Measurements from ENCODE around the gene FAM81B.

The FAM81B gene

GRCh38 chr5:95374061-95374460 is 17.1 kb upstream of the FAM81B start:
- Histone ChIP-seq H3K27ac (ENCODE audit: extremely low read depth, low read depth, low read length) (no peak overlapping the region), H3K9me3 (ENCODE audit: control insufficient read depth, insufficient read depth, low read depth, low read length) (no peaks in the 10 kb centered on the region), H3K4me1 (ENCODE audit: control insufficient read depth, insufficient read depth, low read length) (no peaks in the 10 kb centered on the region), H3K36me3 (ENCODE audit: control insufficient read depth in 2 of 2, insufficient read depth in 1 of 2, low read length in 2 of 2) (no peaks in the 10 kb centered on the region), H3K4me3 (ENCODE audit: low read depth, low read length) (no peak overlapping the region)
- POLR2A ChIA-PET = no interaction called here
- TF ChIP-seq GLI2 (tag by site-specific recombination; IDR thresholded peaks at IDR 0.05; ENCODE audit: borderline replicate concordance, low read depth) (no peak), ZFP41 (tag by site-specific recombination; IDR thresholded peaks at IDR 0.05; ENCODE audit: borderline replicate concordance) (no peak), ZNF354C (tag by site-specific recombination; IDR thresholded peaks at IDR 0.05; ENCODE audit: borderline replicate concordance, low read depth) (no peak), RBAK (tag by site-specific recombination; IDR thresholded peaks at IDR 0.05) (no peak), ZNF768 (tag by site-specific recombination; IDR thresholded peaks at IDR 0.05) (no peak), ZNF335 (tag by site-specific recombination; conservative IDR thresholded peaks at IDR 0.05) (no peak), ZNF362 (tag by site-specific recombination; IDR thresholded peaks at IDR 0.05) (no peak), SCRT1 (tag by site-specific recombination; IDR thresholded peaks at IDR 0.05; ENCODE audit: borderline replicate concordance) (no peak), ZBTB20 (tag by site-specific recombination; IDR thresholded peaks at IDR 0.05) (no peak), ZNF26 (tag by site-specific recombination; IDR thresholded peaks at IDR 0.05) (no peak), ZNF202 (tag by site-specific recombination; IDR thresholded peaks at IDR 0.05; ENCODE audit: borderline replicate concordance) (no peak), ZNF175 (tag by site-specific recombination; IDR thresholded peaks at IDR 0.05) (no peak), ZEB2 (tag by site-specific recombination; IDR thresholded peaks at IDR 0.05) (no peak)
- TF ChIP-seq, protein P1, sequence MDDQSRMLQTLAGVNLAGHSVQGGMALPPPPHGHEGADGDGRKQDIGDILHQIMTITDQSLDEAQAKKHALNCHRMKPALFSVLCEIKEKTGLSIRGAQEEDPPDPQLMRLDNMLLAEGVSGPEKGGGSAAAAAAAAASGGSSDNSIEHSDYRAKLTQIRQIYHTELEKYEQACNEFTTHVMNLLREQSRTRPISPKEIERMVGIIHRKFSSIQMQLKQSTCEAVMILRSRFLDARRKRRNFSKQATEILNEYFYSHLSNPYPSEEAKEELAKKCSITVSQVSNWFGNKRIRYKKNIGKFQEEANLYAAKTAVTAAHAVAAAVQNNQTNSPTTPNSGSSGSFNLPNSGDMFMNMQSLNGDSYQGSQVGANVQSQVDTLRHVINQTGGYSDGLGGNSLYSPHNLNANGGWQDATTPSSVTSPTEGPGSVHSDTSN (CRISPR knock-in tag; IDR thresholded peaks at IDR 0.05) = no peak
- CTCF ChIA-PET = no interaction called here

DNA sequence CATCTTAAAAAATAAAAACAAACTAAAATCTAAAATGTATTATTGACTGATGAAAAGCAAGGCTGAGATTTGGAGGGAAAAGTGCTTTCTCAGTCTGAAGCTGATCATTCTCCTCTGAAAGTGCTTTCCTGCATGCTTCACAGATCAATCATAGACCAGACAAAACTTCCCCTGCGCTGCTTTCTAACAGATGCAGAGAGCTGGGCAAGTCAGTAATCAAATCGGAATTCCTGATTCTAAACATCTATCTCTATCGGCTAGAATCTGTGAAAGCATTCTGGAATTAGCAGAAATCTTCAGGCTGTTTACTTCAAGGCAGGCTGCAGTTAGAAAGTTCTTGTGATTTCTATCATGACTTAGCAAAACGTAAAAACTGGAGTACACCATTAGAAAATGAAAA is 15.6 kb upstream of the FAM81B start:
- no peak overlapping the region for H3K27ac ChIP-seq (ENCODE audit: extremely low read depth, low read depth, low read length)
- POLR2A ChIA-PET = no interaction called here
- CTCF ChIA-PET = no interaction called here
- TF ChIP-seq ZNF23 (tag by site-specific recombination; IDR thresholded peaks at IDR 0.05; ENCODE audit: borderline replicate concordance) = no peak
- TF ChIP-seq ZBTB17 (tag by site-specific recombination; IDR thresholded peaks at IDR 0.05) = no peak
- TF ChIP-seq ZNF350 (tag by site-specific recombination; IDR thresholded peaks at IDR 0.05) = no peak
- no peak for TF ChIP-seq ZEB2 (tag by site-specific recombination; IDR thresholded peaks at IDR 0.05)
- TF ChIP-seq ZNF302 (tag by site-specific recombination; IDR thresholded peaks at IDR 0.05; ENCODE audit: low read depth) = no peak
- no peak for TF ChIP-seq IKZF3 (tag by site-specific recombination; IDR thresholded peaks at IDR 0.05)
- no peak for TF ChIP-seq ZBTB7A (tag by site-specific recombination; IDR thresholded peaks at IDR 0.05; ENCODE audit: low read depth)
- TF ChIP-seq SP3 (tag by site-specific recombination; IDR thresholded peaks at IDR 0.05) = no peak
- TF ChIP-seq ZNF561 (tag by site-specific recombination; IDR thresholded peaks at IDR 0.05; ENCODE audit: borderline replicate concordance) = no peak
- TF ChIP-seq ZIC2 (tag by site-specific recombination; IDR thresholded peaks at IDR 0.05) = no peak
- TF ChIP-seq, protein P2, sequence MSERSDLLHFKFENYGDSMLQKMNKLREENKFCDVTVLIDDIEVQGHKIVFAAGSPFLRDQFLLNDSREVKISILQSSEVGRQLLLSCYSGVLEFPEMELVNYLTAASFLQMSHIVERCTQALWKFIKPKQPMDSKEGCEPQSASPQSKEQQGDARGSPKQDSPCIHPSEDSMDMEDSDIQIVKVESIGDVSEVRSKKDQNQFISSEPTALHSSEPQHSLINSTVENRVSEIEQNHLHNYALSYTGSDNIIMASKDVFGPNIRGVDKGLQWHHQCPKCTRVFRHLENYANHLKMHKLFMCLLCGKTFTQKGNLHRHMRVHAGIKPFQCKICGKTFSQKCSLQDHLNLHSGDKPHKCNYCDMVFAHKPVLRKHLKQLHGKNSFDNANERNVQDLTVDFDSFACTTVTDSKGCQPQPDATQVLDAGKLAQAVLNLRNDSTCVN (tag by site-specific recombination; optimal IDR thresholded peaks at IDR 0.05) = no peak
- no peak for TF ChIP-seq BCL6B (tag by site-specific recombination; IDR thresholded peaks at IDR 0.05)
- no peak for TF ChIP-seq ZNF544 (tag by site-specific recombination; IDR thresholded peaks at IDR 0.05)
- no peak for TF ChIP-seq PRDM6 (tag by site-specific recombination; IDR thresholded peaks at IDR 0.05)
- TF ChIP-seq ZNF133 (tag by site-specific recombination; IDR thresholded peaks at IDR 0.05) = no peak
- no peak for TF ChIP-seq MEIS1 (CRISPR knock-in tag; IDR thresholded peaks at IDR 0.05; ENCODE audit: borderline replicate concordance)

More for the DNA sequence above, 15.6 kb upstream of the FAM81B start:
- Histone ChIP-seq H3K9me3 (ENCODE audit: control insufficient read depth, insufficient read depth, low read depth, low read length) (no peaks in the 10 kb centered on the region), H3K36me3 (ENCODE audit: control insufficient read depth in 2 of 2, insufficient read depth in 1 of 2, low read length in 2 of 2) (no peaks in the 10 kb centered on the region), H3K4me1 (ENCODE audit: control insufficient read depth, insufficient read depth, low read length) (no peaks in the 10 kb centered on the region), H3K4me3 (ENCODE audit: low read depth, low read length) (no peak overlapping the region)

Data from HEK293 (cell line).